PC-9 (cell line): ENCODE results near the gene NCMAP.

Experiments
- EZH2 ChIP-seq: fragments of 200-600 bp; sonication (generic); IDR thresholded peaks from 2 replicates; pipeline ENCODE4 v1.8.0; 2017; ENCODE audit warnings: antibody characterized with exemption, low read depth
- TF ChIP-seq, protein P1 (sequence below): fragments of 200-600 bp; sonication (generic); conservative IDR thresholded peaks from 2 replicates; pipeline ENCODE4 v1.6.1; 2017; ENCODE audit warnings: mixed run types, antibody characterized with exemption, mild to moderate bottlenecking, moderate library complexity

- no peak for TF ChIP-seq EZH2
- TF ChIP-seq, protein P1, sequence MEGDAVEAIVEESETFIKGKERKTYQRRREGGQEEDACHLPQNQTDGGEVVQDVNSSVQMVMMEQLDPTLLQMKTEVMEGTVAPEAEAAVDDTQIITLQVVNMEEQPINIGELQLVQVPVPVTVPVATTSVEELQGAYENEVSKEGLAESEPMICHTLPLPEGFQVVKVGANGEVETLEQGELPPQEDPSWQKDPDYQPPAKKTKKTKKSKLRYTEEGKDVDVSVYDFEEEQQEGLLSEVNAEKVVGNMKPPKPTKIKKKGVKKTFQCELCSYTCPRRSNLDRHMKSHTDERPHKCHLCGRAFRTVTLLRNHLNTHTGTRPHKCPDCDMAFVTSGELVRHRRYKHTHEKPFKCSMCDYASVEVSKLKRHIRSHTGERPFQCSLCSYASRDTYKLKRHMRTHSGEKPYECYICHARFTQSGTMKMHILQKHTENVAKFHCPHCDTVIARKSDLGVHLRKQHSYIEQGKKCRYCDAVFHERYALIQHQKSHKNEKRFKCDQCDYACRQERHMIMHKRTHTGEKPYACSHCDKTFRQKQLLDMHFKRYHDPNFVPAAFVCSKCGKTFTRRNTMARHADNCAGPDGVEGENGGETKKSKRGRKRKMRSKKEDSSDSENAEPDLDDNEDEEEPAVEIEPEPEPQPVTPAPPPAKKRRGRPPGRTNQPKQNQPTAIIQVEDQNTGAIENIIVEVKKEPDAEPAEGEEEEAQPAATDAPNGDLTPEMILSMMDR, result no peak
Measured at GRCh38 chr1:24558455-24558854, 2.6 kb downstream of the NCMAP start.
